Measurements from ENCODE around the gene RBPMS2.
A peak's percentile ranks its signal among the peaks of the same experiment; 100 is the strongest.
"Not testable (repeated sequence)": the region's sequence is repeated elsewhere in the genome, so short reads cannot be mapped to it uniquely, and the experiment has no call there.

Gene RBPMS2
- long read RNA-seq = 0 reads

- TF ChIP-seq, protein P1, sequence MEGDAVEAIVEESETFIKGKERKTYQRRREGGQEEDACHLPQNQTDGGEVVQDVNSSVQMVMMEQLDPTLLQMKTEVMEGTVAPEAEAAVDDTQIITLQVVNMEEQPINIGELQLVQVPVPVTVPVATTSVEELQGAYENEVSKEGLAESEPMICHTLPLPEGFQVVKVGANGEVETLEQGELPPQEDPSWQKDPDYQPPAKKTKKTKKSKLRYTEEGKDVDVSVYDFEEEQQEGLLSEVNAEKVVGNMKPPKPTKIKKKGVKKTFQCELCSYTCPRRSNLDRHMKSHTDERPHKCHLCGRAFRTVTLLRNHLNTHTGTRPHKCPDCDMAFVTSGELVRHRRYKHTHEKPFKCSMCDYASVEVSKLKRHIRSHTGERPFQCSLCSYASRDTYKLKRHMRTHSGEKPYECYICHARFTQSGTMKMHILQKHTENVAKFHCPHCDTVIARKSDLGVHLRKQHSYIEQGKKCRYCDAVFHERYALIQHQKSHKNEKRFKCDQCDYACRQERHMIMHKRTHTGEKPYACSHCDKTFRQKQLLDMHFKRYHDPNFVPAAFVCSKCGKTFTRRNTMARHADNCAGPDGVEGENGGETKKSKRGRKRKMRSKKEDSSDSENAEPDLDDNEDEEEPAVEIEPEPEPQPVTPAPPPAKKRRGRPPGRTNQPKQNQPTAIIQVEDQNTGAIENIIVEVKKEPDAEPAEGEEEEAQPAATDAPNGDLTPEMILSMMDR (IDR thresholded peaks at IDR 0.05; ENCODE audit: insufficient read depth, low read length) = no peak
- TF ChIP-seq SPI1 (IDR thresholded peaks at IDR 0.05; ENCODE audit: borderline replicate concordance, low read depth) (0 out of 2 replicates have a peak, but pooled peaks have one; percentile 9), REST (IDR thresholded peaks at IDR 0.05; ENCODE audit: insufficient replicate concordance, low read depth) (no peak), GABPA (IDR thresholded peaks at IDR 0.05; ENCODE audit: low read depth) (no peak), POLR2AphosphoS5 (IDR thresholded peaks at IDR 0.05; ENCODE audit: low read depth) (no peak)
- no peak within 1 kb of the TSS for H3K27ac ChIP-seq (replicated peaks)
- peak within 1 kb of the TSS; percentile 26 for H3K4me3 ChIP-seq (replicated peaks; ENCODE audit: insufficient read depth, low read length)
- H3K27me3 ChIP-seq (ENCODE audit: insufficient read depth, poor library complexity, severe bottlenecking) = peaks cover 42% of the 10 kb centered on the region
- no peak for DNase-seq (ENCODE audit: low read depth in 1 of 2, low spot score in 1 of 2)
Measured at GRCh38 chr15:64775551-64776401, at the start of gene RBPMS2. Gene RBPMS2, minus strand, starts transcription at chr15:64775589. Its CDS starts 270 bp downstream, at chr15:64775319.

DNA sequence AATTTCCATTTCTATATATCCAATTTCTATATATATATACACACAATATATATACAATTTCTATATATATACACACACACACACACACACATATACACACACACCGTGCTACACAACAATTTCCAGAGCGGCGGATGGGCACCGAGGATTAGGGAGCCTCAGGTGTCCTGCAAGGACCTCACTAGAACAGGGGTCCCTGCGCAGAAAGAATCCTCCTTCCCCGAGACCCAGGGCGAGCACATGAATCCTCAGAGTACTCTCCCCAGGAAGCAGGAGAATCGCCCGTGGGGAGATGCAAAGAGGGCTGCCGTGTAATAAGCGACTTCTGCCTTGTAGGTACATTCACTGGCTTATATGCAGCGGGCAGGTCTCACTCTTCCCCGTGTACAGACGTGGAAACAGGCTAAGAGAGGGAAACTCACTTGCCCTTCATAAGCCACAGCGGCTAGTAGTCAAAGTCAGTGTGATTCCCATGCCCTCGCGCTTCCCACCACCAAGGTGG is 49.6 kb upstream of the RBPMS2 start:
- peak overlapping the region; percentile 75 for H3K4me3 ChIP-seq (replicated peaks; ENCODE audit: insufficient read depth, low read length)
- peak in 1 of 2 experiments; percentile 21 for DNase-seq (ENCODE audit: low read depth in 1 of 2, low spot score in 1 of 2)
- TF ChIP-seq SPI1 (IDR thresholded peaks at IDR 0.05; ENCODE audit: borderline replicate concordance, low read depth) (no peak), GABPA (IDR thresholded peaks at IDR 0.05; ENCODE audit: low read depth) (no peak)
- H3K27ac ChIP-seq (replicated peaks) = no peak overlapping the region
- peaks cover 3% of the 10 kb centered on the region for H3K27me3 ChIP-seq (ENCODE audit: insufficient read depth, poor library complexity, severe bottlenecking)

GRCh38 chr15:64816452-64816851 is 41.1 kb upstream of the RBPMS2 start:
- Histone ChIP-seq H3K27me3 (ENCODE audit: insufficient read depth, poor library complexity, severe bottlenecking) (no peaks in the 10 kb centered on the region), H3K27ac (replicated peaks) (no peak overlapping the region), H3K4me3 (replicated peaks; ENCODE audit: insufficient read depth, low read length) (no peak overlapping the region)
- no peak for DNase-seq (ENCODE audit: low read depth in 1 of 2, low spot score in 1 of 2)
- no peak for TF ChIP-seq GABPA (IDR thresholded peaks at IDR 0.05; ENCODE audit: low read depth)
- no peak for TF ChIP-seq POLR2AphosphoS5 (IDR thresholded peaks at IDR 0.05; ENCODE audit: low read depth)
- TF ChIP-seq, protein P1 (IDR thresholded peaks at IDR 0.05; ENCODE audit: insufficient read depth, low read length) = no peak
- no peak for TF ChIP-seq REST (IDR thresholded peaks at IDR 0.05; ENCODE audit: insufficient replicate concordance, low read depth)
- TF ChIP-seq SPI1 (IDR thresholded peaks at IDR 0.05; ENCODE audit: borderline replicate concordance, low read depth) = no peak

DNA sequence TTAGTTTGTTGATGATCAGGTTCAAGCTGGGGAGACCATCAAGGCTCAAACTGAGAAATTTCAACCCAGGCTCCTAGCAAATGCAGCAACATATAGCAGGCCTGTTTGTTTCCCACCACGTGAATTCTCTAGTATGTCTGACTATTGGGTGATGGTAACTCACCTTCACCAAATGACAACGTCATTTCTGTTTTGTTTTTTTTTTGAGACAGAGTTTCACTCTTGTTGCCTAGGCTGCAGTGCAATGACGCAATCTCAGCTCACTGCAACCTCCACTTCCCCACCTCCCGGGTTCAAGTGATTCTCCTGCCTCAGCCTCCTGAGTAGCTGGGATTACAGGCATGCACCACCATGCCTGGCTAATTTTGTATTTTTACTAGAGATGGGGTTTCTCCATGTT is 39.6 kb upstream of the RBPMS2 start:
- TF ChIP-seq SPI1 (IDR thresholded peaks at IDR 0.05; ENCODE audit: borderline replicate concordance, low read depth) = peak; percentile 23; the same call in 1 of the 2 replicates
- peak in 1 of 2 experiments; percentile 39 for DNase-seq (ENCODE audit: low read depth in 1 of 2, low spot score in 1 of 2)
- not testable (repeated sequence) for H3K27me3 ChIP-seq (ENCODE audit: insufficient read depth, poor library complexity, severe bottlenecking); H3K4me3 ChIP-seq (replicated peaks; ENCODE audit: insufficient read depth, low read length); H3K27ac ChIP-seq (replicated peaks)

DNA sequence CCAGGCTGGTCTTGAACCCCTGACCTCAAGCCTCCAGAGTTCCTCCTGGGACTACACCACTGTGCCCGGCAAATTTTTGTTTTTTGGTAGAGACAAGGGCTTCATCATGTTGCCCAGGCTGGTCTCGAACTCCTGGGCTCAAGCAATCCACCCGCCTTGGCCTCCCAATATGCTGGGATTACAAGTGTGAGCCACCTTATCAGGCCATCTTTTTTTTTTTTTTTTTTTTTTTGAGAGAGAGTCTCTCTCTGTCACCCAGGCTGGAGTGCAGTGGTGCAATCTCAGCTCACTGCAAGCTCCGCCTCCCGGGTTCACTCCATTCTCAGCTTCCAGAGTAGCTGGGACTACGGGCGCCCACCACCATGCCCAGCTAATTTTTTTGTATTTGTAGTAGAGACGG is 38.9 kb upstream of the RBPMS2 start:
- not testable (repeated sequence) for H3K27me3 ChIP-seq (ENCODE audit: insufficient read depth, poor library complexity, severe bottlenecking); H3K4me3 ChIP-seq (replicated peaks; ENCODE audit: insufficient read depth, low read length); DNase-seq (ENCODE audit: low read depth in 1 of 2, low spot score in 1 of 2); H3K27ac ChIP-seq (replicated peaks)

All from HL-60 (cell line).